Mesodermal cell (in vitro differentiated cells): Measurements from ENCODE around the gene FOXJ3.

Experiments
- H3K27ac ChIP-seq: 2 replicates; pipeline ENCODE4 v1.7.0; 2013; ENCODE audit warnings: mild to moderate bottlenecking, low read depth, low read length, moderate library complexity; ENCODE audit not compliant: severe bottlenecking
- H3K36me3 ChIP-seq: 2 replicates; pipeline ENCODE4 v1.7.1; 2013; ENCODE audit warnings: mild to moderate bottlenecking, low read length, moderate library complexity; ENCODE audit not compliant: control insufficient read depth, insufficient read depth
- H3K4me1 ChIP-seq: one replicate; pipeline ENCODE4 v1.7.1; 2013; ENCODE audit warnings: mild to moderate bottlenecking, low read length; ENCODE audit not compliant: insufficient read depth, control insufficient read depth, poor library complexity, severe bottlenecking
- H3K4me3 ChIP-seq: 2 replicates; pipeline ENCODE4 v1.7.0; 2013; ENCODE audit warnings: low read length, control low read depth, mild to moderate bottlenecking; ENCODE audit not compliant: insufficient read depth, poor library complexity, severe bottlenecking; ENCODE audit errors: extremely low read depth
- H3K9me3 ChIP-seq: 2 replicates; pipeline ENCODE4 v1.7.1; 2013; ENCODE audit warnings: mild to moderate bottlenecking, low read length, moderate library complexity; ENCODE audit not compliant: control insufficient read depth
- WGBS, 2 experiments: methylation state at CpG; one replicate each; pipeline ENCODE4 v1.1.5; 2013; ENCODE audit warnings: missing lambda C conversion rate in 2 of 2; ENCODE audit not compliant: insufficient coverage in 2 of 2; 5-methylcytosine and 5-hydroxymethylcytosine counted together

Gene FOXJ3

DNA sequence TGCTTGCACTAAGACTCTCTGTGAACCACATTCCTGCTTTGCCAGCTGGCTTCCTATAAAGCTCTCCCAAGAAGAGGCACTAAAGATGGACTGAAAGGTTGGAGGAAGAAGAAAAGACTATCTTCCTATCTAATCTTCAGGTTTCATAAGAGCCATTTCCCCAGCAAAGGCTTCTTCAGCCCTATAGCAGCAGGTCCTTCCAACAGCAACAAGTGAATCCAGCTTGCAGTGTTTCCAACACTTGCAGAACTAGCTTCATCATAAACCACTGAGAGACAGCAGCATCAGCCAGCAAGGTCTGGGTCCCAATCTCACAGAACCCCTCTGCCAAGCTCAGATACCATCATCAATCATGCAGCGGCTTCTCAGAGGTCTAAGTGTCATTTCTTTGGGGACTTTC is 28.1 kb downstream of the FOXJ3 start:
- WGBS, 2 experiments, result 91% methylated on average over 1 of the region's 1 CpG; no CpG with 5 or more reads in 1 of the 2 experiments
- Histone ChIP-seq H3K9me3 (no peaks in the 10 kb centered on the region), H3K4me3 (no peak overlapping the region), H3K27ac (no peak overlapping the region), H3K4me1 (no peaks in the 10 kb centered on the region), H3K36me3 (peaks cover 32% of the 10 kb centered on the region)

DNA sequence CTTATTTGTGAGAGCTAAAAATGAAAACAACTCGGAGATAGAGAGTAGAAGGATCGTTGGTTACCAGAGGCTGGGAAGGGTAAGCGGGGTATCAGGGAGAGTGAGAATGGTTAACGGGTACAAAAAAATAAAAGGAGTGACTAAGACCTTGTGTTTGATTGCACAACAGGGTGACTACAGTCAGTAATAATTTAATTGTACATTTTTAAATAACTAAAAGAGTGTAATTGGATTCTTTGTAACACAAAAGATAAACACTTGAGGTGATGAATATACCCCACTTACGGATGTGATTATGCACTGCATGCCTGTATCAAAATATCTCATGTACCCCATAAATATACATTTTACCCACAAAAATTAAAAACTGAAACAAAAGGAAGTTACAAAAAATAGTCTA is 29.4 kb downstream of the FOXJ3 start:
- H3K4me1 ChIP-seq, result no peaks in the 10 kb centered on the region
- WGBS, 2 experiments, result 80 to 94% methylated on average over 1 to 4 of the region's 5 CpGs
- no peak overlapping the region for H3K4me3 ChIP-seq
- H3K27ac ChIP-seq, result no peak overlapping the region
- H3K36me3 ChIP-seq, result peaks cover 42% of the 10 kb centered on the region
- H3K9me3 ChIP-seq, result no peaks in the 10 kb centered on the region

DNA sequence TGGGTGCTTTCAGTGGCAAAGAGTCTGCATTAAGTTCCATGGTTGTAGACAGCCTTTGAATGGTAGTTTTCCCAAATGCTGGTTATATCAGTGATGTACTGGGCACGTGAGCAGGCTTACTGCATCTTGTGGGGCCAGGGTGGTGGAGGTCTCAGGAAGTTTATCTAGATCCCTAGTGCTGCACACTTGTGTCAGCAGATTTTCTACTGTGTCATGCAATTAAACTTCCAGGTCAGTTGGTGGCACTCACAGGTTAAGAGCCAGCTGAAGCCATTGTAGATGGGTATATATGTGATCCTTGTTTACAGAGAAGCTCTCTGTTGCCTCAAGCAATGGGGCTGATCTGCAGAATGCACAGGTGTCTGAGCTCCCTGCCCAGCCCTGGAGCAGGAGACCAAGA is 33.0 kb downstream of the FOXJ3 start:
- H3K9me3 ChIP-seq, result peaks cover 9% of the 10 kb centered on the region
- H3K4me3 ChIP-seq, result no peak overlapping the region
- WGBS, 2 experiments, result 90 to 92% methylated on average over 1 of the region's 1 CpG
- no peaks in the 10 kb centered on the region for H3K4me1 ChIP-seq
- H3K36me3 ChIP-seq, result peaks cover 52% of the 10 kb centered on the region
- H3K27ac ChIP-seq, result no peak overlapping the region

DNA sequence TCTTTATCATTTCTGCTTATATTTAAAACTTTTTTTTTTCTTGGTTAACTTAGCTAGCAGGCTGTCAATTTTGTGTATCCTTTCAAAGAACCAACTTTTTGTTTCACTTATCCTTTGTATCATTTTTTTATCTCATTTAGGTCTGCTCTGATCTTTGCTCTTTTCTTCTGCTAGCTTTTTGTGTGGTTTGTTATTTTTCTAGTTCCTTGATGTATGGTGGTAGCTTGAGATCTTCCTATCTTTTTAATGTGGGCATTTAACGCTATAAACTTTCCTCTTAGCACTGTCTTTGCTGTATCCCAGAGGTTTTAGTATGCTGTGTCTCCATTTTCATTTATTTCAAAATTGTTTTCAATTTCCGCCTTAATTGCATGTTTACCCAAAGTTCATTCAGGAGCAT is 36.5 kb downstream of the FOXJ3 start:
- H3K9me3 ChIP-seq, result peaks cover 9% of the 10 kb centered on the region
- H3K27ac ChIP-seq, result no peak overlapping the region
- H3K36me3 ChIP-seq, result peaks cover 44% of the 10 kb centered on the region
- H3K4me1 ChIP-seq, result no peaks in the 10 kb centered on the region
- 100% methylated on average over 1 of the region's 2 CpGs; no CpG with 5 or more reads in 1 of the 2 experiments for WGBS, 2 experiments
- H3K4me3 ChIP-seq, result no peak overlapping the region

DNA sequence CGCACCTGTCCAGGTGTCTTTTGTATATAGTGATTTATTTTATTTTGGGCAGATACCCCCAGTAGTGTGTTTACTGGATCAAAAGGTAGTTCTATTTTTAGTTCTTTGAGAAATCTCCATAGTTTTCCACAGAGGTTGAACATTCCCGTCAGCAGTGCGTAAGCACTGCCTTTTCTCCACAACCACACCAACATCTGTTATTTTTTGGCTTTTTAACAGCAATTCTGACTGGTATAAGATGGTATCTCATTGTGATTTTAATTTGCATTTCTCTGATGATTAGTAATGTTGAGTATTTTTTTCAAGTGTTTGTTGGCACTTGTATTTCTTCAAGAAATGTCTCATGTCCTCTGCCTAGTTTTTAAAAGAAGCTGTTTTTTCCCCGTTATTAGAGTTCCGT is 39.2 kb downstream of the FOXJ3 start:
- H3K27ac ChIP-seq, result no peak overlapping the region
- H3K36me3 ChIP-seq, result peaks cover 27% of the 10 kb centered on the region
- no peaks in the 10 kb centered on the region for H3K4me1 ChIP-seq
- peaks cover 9% of the 10 kb centered on the region for H3K9me3 ChIP-seq
- no peak overlapping the region for H3K4me3 ChIP-seq
- WGBS, 2 experiments, result 100% methylated on average over 1 of the region's 5 CpGs

DNA sequence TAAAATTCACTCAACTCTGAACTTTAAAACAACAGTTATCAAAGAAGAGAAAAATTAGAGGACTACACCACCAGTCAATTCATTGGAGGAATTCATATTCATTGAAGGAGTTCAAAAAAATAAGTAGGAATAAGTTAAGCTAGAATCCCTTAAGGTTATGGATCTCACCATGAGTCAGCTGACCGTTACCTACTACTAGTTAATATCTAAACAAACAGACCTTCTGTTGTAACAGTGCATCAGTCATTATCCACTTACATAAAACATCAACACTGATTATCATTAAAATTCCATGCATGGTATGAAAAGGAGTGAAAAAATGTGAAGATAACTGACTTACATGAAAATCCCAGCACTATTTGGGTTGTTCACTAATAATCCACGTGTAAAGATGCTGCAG is 44.9 kb downstream of the FOXJ3 start:
- Histone ChIP-seq H3K27ac (no peak overlapping the region), H3K9me3 (no peaks in the 10 kb centered on the region), H3K4me1 (no peaks in the 10 kb centered on the region), H3K36me3 (no peaks in the 10 kb centered on the region), H3K4me3 (no peak overlapping the region)
- 87 to 100% methylated on average over 1 to 2 of the region's 2 CpGs for WGBS, 2 experiments

DNA sequence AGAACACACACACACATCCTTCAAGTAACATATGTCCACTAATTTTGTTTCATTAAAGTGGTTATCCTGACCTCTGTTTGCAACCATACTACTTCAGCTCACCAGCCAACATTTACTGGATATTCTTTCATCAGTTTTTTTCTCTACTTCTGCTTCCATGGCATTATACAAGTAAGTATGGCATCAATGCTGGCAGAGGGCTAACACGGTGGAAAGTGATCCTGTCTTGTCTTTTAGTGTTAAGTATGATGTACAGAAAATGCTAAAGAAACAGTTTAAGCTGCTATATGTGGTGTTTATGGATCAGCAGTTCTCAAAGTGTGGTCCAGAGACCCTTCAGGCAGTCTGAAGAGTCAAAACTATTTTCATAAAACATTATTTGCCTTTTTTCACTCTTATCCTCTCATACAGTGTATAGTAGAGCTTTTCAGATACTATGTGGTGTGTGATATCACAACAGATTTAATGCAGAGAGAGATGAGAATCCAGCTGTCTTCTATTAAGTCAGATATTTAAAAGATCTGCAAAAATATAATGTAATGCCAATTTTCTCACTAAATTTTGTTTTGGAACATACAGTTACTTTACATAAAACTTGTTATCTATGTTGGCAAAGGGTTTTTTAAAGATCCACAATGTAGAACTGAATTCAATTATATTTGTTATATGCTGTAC is 46.6 kb downstream of the FOXJ3 start:
- Histone ChIP-seq H3K4me3 (no peak overlapping the region), H3K4me1 (no peaks in the 10 kb centered on the region), H3K9me3 (no peaks in the 10 kb centered on the region), H3K27ac (no peak overlapping the region), H3K36me3 (peaks cover 2% of the 10 kb centered on the region)
- 100% methylated on average over 1 of the region's 1 CpG; no CpG with 5 or more reads in 1 of the 2 experiments for WGBS, 2 experiments

DNA sequence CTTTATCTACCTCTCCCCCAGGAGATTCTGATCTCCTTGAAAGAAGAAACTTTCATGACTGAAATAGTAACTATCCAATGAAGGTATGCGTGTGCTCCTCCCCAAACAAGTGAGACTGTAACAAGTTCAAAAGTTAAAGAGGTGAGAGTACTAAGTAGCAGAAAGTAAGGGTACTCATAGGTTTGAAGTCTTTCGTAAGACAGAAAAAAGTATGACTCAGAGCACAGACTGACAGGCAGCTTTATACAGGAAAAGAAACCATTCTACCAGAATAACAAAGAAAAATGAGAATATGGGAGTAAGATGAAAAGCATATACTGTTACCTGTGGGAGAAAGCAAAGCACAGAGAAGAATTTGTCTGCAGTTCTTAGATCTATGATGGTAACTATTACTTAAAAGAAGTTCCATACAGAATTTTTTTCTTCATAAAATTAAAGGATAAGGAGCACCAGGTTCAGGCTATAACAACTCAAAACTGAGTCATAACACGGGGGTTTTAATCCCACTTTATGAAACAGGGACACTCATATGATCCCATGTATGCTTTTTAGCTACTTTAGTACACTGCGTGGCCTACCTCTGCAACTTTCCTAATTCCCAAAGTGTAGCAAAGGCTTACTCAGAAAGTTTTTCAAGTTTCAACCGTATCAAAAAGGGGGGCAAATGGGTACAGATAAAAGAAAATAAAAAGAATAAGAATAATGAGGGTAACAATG is 52.0 kb downstream of the FOXJ3 start:
- Histone ChIP-seq H3K9me3 (no peaks in the 10 kb centered on the region), H3K27ac (no peak overlapping the region), H3K4me3 (no peak overlapping the region), H3K36me3 (peaks cover 6% of the 10 kb centered on the region), H3K4me1 (peaks cover 6% of the 10 kb centered on the region)
- 86 to 100% methylated on average over 2 of the region's 5 CpGs for WGBS, 2 experiments

DNA sequence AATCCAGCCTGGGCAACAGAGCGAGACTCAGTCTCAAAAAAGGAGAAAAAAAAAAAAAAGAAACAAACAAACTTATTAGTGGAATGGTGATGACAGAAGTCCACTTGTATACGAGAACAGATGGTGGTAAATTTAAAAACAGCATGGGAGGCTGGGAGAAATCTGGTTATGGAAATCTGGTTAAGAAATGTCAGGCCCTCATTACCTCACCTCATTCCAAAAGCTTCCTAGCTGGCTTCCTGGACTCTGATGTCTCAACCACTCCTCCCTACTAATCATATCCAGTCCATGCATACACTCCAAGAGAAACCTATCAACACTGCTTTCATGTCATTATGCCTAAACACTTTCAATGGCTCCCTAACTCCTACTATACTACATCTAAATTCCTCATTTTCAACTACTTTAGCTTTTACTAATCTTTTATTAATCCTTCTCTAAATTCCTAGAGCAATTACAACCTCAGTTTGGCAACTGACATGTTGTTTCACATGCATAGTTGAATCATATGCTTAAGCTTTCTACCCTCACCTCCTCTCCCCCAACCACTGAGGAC is 52.9 kb downstream of the FOXJ3 start:
- Histone ChIP-seq H3K9me3 (no peaks in the 10 kb centered on the region), H3K27ac (no peak overlapping the region), H3K4me1 (peaks cover 6% of the 10 kb centered on the region), H3K36me3 (peaks cover 7% of the 10 kb centered on the region), H3K4me3 (no peak overlapping the region)
- no CpG with 5 or more reads among the region's 2 CpGs for WGBS, 2 experiments

DNA sequence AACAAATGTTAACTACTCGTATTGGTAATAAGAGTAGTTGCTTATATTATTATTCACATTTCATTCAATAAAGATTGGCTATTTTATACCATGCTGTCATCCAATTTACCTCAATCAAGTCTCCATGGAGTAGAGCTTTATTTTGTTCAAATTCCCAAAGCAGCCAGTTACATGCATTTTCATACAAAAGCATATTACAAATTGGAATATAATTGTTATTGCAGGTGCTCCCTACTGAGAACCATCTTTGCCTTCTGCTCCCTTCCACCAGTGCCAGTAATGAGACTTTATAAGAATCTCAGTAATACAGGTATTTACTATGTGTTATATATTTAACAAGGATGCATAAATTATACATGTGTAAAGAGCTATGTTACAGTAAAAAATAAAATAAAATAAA is 54.2 kb downstream of the FOXJ3 start:
- no peak overlapping the region for H3K4me3 ChIP-seq
- peaks cover 17% of the 10 kb centered on the region for H3K36me3 ChIP-seq
- no CpG with 5 or more reads among the region's 1 CpG for WGBS, 2 experiments
- peaks cover 6% of the 10 kb centered on the region for H3K4me1 ChIP-seq
- H3K27ac ChIP-seq, result no peak overlapping the region
- no peaks in the 10 kb centered on the region for H3K9me3 ChIP-seq

DNA sequence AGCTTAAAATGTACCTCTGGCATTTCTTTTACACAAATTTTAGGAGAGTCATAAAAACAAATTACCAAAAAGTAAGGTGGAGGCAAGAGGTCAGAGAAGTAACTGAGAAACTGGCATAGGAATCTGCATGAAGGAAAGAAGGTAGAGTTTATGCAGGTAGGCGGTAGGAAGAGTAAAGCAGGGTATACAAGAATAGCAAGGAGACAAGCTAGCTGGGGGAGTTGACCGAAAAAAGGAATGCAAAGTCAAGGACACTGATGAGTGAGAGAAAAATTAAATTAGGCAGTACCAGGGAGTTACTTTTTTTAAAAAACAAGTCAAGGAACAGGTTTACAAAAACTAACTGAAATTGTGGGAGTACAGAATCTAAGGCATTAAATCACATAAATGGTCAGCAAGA is 56.0 kb downstream of the FOXJ3 start:
- no peak overlapping the region for H3K4me3 ChIP-seq
- 69 to 71% methylated on average over 2 of the region's 2 CpGs for WGBS, 2 experiments
- peaks cover 6% of the 10 kb centered on the region for H3K4me1 ChIP-seq
- H3K9me3 ChIP-seq, result no peaks in the 10 kb centered on the region
- no peak overlapping the region for H3K27ac ChIP-seq
- peaks cover 26% of the 10 kb centered on the region for H3K36me3 ChIP-seq
